Uterus (tissue), 4 donors: ENCODE results near the gene ZFYVE27. TPM values are rescaled to one million over a fixed set of nuclear protein-coding genes. Genes with fewer than 3 reads are reported as not detected.

Source experiments
- DNase-seq, 2 donors: peaks; one replicate each; pipeline ENCODE4 v3.0.0-alpha.2; 2019 to 2020
- H3K27ac ChIP-seq, 2 donors: fragments of 200-600 bp; sonication (generic); 1 replicate in 1 of 2; 2 replicates in 1 of 2; pipeline ENCODE4 v1.5.1; 2016 to 2018
- H3K27me3 ChIP-seq, 2 donors: fragments of 200-600 bp; sonication (generic); one replicate each; pipeline ENCODE4 v1.5.1; 2018 to 2019; ENCODE audit warnings: control low read depth in 1 of 2
- H3K36me3 ChIP-seq, 2 donors: fragments of 200-600 bp; sonication (generic); one replicate each; pipeline ENCODE4 v1.5.1; 2019; ENCODE audit warnings: control low read depth in 1 of 2
- H3K4me1 ChIP-seq, 2 donors: fragments of 200-600 bp; sonication (generic); one replicate each; pipeline ENCODE4 v1.5.1; 2018 to 2019; ENCODE audit warnings: control low read depth in 1 of 2
- H3K4me3 ChIP-seq, 2 donors: fragments of 200-600 bp; sonication (generic); 1 replicate in 1 of 2; 2 replicates in 1 of 2; pipeline ENCODE4 v1.5.1; 2018 to 2019; ENCODE audit warnings: mild to moderate bottlenecking in 1 of 2
- H3K9me3 ChIP-seq, 2 donors: fragments of 200-600 bp; sonication (generic); one replicate each; pipeline ENCODE4 v1.5.1; 2019; ENCODE audit warnings: control low read depth in 1 of 2
- POLR2A ChIP-seq, 2 donors: fragments of 450-650 bp; IDR thresholded peaks; one replicate each; pipeline ENCODE4 v1.6.1; 2016; ENCODE audit warnings: antibody characterized with exemption in 2 of 2, mild to moderate bottlenecking in 1 of 2, moderate library complexity in 1 of 2
- intact Hi-C: fragments of 100-400 bp; cut with DNase I; formaldehyde crosslinking; loops from one replicate; pipeline ENCODE4 v1.15.1; 2023; ENCODE audit warnings: low total_unique reads
- total RNA-seq, 4 donors: library from RNA; depleted of rRNA in 3 of 4; stranded (reverse); fragments of >200 nt in 3 of 4; gene quantifications; one replicate each; pipeline versions ENCODE4 v1.1.0 to v1.2.4, GENCODE V29; 2014 to 2023
- TF ChIP-seq, protein P1 (sequence below), 4 experiments: fragments of 200-600 bp in 2 of 4; fragments of 450-650 bp in 2 of 4; sonication (generic) in 2 of 4; IDR thresholded peaks; one replicate each; pipeline ENCODE4 v1.5.1; 2016 to 2019; ENCODE audit warnings: antibody characterized with exemption in 4 of 4, mild to moderate bottlenecking in 2 of 4, moderate library complexity in 1 of 4
- donor health status: DM: yes; HTN: yes; CAD: no.

ZFYVE27 gene
- total RNA-seq, 4 donors from 2014 or later: 2.8 to 32.3 (median 16.7) TPM

DNA sequence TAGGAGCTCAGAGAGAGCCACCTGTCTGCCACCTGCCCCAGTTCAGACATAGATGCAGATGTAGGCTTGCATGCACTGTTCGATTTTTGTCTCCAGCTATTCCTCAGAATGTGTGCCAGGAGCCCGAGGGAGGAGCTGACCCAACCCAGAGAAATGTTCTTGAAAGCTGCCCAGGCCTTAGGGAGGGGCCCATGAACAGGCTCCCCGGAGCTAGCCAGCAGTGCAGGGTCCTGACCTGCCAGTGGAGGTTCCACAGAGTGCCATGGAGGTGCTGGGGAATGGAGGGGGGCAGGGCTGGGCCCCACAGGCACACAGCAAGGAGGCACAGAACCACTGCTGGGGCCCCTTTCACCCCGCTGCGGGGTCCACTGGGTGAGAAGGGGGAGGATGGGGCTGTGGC, 64.5 kb downstream of the ZFYVE27 start:
- DNase-seq: no peak
- intact Hi-C loops: no loop called here
- Histone ChIP-seq H3K4me3 (no peak overlapping the region), H3K9me3 (no peaks in the 10 kb centered on the region), H3K36me3 (no peaks in the 10 kb centered on the region), H3K4me1 (no peaks in the 10 kb centered on the region), H3K27ac (no peak overlapping the region), H3K27me3 (no peaks in the 10 kb centered on the region)
- no peak for TF ChIP-seq POLR2A (IDR thresholded peaks at IDR 0.05)
- TF ChIP-seq, protein P1, sequence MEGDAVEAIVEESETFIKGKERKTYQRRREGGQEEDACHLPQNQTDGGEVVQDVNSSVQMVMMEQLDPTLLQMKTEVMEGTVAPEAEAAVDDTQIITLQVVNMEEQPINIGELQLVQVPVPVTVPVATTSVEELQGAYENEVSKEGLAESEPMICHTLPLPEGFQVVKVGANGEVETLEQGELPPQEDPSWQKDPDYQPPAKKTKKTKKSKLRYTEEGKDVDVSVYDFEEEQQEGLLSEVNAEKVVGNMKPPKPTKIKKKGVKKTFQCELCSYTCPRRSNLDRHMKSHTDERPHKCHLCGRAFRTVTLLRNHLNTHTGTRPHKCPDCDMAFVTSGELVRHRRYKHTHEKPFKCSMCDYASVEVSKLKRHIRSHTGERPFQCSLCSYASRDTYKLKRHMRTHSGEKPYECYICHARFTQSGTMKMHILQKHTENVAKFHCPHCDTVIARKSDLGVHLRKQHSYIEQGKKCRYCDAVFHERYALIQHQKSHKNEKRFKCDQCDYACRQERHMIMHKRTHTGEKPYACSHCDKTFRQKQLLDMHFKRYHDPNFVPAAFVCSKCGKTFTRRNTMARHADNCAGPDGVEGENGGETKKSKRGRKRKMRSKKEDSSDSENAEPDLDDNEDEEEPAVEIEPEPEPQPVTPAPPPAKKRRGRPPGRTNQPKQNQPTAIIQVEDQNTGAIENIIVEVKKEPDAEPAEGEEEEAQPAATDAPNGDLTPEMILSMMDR (IDR thresholded peaks at IDR 0.05): no peak

DNA sequence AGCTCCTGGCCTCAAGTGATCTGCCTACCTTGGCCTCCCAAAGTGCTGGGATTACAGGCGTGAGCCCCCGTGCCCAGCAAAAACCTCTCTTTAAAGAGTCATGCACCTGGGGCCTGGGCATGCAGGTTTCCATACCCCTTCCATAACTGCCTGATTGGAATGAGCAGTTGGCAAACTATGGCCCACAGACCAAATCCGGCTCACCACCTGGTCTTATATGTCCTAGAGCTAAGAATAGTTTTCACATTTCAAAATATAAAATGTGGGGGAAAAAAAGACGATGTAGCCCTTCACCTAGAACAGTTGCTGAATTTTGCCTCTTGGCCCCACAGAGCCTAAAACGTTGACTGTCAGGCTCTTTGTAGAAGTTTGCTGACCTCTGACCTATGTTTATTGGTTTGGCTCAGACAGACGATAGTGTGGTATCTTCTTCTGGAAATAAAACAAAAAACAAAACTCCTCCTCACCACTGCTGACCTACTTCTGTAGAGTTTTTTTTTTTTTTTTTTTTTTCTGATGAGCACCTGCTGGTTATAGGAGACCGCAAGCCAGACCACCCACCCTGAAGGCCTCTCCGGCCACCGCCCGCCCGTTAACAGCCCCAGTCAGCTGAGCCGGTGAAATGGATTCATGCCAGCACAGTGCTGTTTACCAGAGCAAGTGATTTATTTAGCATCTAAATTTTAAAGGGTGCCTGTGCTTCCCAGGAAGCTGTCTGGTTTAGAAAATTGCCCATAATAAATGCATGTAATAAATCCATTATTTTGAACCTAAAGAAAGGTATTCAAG, 68.4 kb downstream of the ZFYVE27 start:
- DNase-seq: peak; percentile 23 to 41
- no peaks in the 10 kb centered on the region for H3K36me3 ChIP-seq
- TF ChIP-seq, protein P1 (IDR thresholded peaks at IDR 0.05): no peak
- TF ChIP-seq POLR2A (IDR thresholded peaks at IDR 0.05): no peak
- intact Hi-C loops: no loop called here
- H3K9me3 ChIP-seq: no peaks in the 10 kb centered on the region
- H3K4me1 ChIP-seq: no peaks in the 10 kb centered on the region
- H3K4me3 ChIP-seq: no peak overlapping the region
- H3K27ac ChIP-seq: no peak overlapping the region
- H3K27me3 ChIP-seq: no peaks in the 10 kb centered on the region

DNA sequence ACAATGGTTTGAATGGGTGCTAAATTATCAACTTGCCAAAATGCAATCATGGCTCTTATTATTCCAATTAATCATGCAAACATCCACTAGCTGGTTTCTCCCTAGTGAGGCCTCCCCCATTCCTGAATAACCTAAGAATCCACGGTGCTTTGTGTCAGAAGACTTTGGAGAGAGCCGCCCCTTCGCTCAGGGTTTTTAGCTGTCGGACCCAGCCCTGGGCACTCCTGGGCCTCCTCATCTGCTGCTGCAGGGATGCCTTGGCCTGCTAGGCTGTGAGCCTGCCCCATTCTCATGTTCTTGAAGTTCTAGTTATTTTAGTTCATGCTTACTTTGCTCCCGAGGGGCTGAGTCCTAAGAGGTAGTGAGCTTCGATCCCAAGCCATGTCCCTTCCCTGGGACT, 69.0 kb downstream of the ZFYVE27 start:
- no peak for TF ChIP-seq POLR2A (IDR thresholded peaks at IDR 0.05)
- TF ChIP-seq, protein P1 (IDR thresholded peaks at IDR 0.05): no peak
- no peaks in the 10 kb centered on the region for H3K9me3 ChIP-seq
- no peaks in the 10 kb centered on the region for H3K27me3 ChIP-seq
- intact Hi-C loops: no loop called here
- H3K4me3 ChIP-seq: no peak overlapping the region
- H3K27ac ChIP-seq: no peak overlapping the region
- no peaks in the 10 kb centered on the region for H3K36me3 ChIP-seq
- DNase-seq: no peak
- no peaks in the 10 kb centered on the region for H3K4me1 ChIP-seq

DNA sequence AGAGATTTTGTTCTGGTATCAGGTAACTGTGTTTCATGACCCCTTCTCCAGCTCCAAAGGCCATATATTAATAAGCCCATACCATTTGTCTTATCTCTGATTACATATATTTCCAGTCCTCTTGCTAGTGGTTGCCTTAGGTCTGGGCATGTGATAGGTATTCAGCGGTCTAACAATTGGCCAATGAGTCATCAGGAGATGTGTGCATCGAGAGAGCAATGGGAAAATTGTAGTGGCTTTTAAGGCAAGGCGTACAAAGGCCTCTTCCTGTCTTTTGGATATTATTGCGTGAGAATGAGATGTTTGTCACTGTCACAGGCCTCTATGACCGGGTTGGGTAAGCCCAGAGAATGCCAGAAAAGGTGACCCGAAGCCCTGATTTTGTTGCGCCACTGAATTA, 73.5 kb downstream of the ZFYVE27 start:
- Histone ChIP-seq H3K4me1 (no peaks in the 10 kb centered on the region), H3K27ac (no peak overlapping the region), H3K36me3 (no peaks in the 10 kb centered on the region), H3K27me3 (no peaks in the 10 kb centered on the region), H3K4me3 (no peak overlapping the region), H3K9me3 (no peaks in the 10 kb centered on the region)
- TF ChIP-seq POLR2A (IDR thresholded peaks at IDR 0.05): no peak
- TF ChIP-seq, protein P1 (IDR thresholded peaks at IDR 0.05): no peak
- intact Hi-C loops: no loop called here
- DNase-seq: no peak

Other genes starting within 250 kb of the ZFYVE27 start
- 10 to 100 TPM; 44.6 to 87.7 (median 73.7) TPM for gene MMS19, start 238.7 kb upstream of the ZFYVE27 start, total RNA-seq
- 10 to 100 TPM in 1 of 4 donors, 1 to 10 TPM in 2, under 1 TPM in 1; 0.29 to 25.9 (median 6.7) TPM for gene UBTD1, start 238.2 kb upstream of the ZFYVE27 start, total RNA-seq
- gene ANKRD2, start 164.3 kb upstream of the ZFYVE27 start, total RNA-seq: under 1 TPM in 2 of 4 donors, not detected in 2; 0.43 to 0.48 TPM
- gene HOGA1, start 152.7 kb upstream of the ZFYVE27 start, total RNA-seq: 1 to 10 TPM in 2 of 4 donors, under 1 TPM in 2; 0.26 to 2.5 (median 0.97) TPM
- not detected for gene C10orf62, start 147.4 kb upstream of the ZFYVE27 start, total RNA-seq
- gene MORN4, start 103.6 kb upstream of the ZFYVE27 start, total RNA-seq: 10 to 100 TPM in 3 of 4 donors, 1 to 10 TPM in 1; 3.1 to 11.5 (median 10.8) TPM
- gene PI4K2A, start 96.5 kb upstream of the ZFYVE27 start, total RNA-seq: 10 to 100 TPM in 3 of 4 donors, 1 to 10 TPM in 1; 5.6 to 14.7 (median 11.9) TPM
- gene AVPI1, start 49.9 kb upstream of the ZFYVE27 start, total RNA-seq: 10 to 100 TPM in 2 of 4 donors, 1 to 10 TPM in 1, under 1 TPM in 1; 0.51 to 15.1 (median 10.8) TPM
- gene MARVELD1, start 23.4 kb upstream of the ZFYVE27 start, total RNA-seq: 100 to 1,000 TPM in 1 of 4 donors, 10 to 100 TPM in 3; 36.9 to 158 (median 59.4) TPM
- 10 to 100 TPM in 1 of 4 donors, under 1 TPM in 1, not detected in 2; 0.24 to 59.1 TPM for gene SFRP5, start 34.9 kb downstream of the ZFYVE27 start, total RNA-seq
- gene GOLGA7B, start 112.7 kb downstream of the ZFYVE27 start, total RNA-seq: 1 to 10 TPM in 1 of 4 donors, under 1 TPM in 1, not detected in 2; 0.09 to 3.1 TPM